GM23338 (cell line): ENCODE data around the gene H2BW2.

Experiments
- CREB1 ChIP-seq: fragments of 250-450 bp; sonication (Bioruptor Pico); IDR thresholded peaks from 2 replicates; pipeline ENCODE4 v1.5.0; 2020; ENCODE audit warnings: low read depth, mild to moderate bottlenecking, moderate library complexity
- CTCF ChIP-seq, 2 experiments: fragments of 200-600 bp in 1 of 2; sonication (generic) in 1 of 2; conservative IDR thresholded peaks; 2 replicates each; pipeline versions ENCODE4 v1.5.1 to v1.6.1; 2016 to 2017; ENCODE audit warnings: antibody characterized with exemption in 2 of 2, low read depth in 2 of 2, mild to moderate bottlenecking in 2 of 2, moderate library complexity in 1 of 2
- EZH2 ChIP-seq: fragments of 200-600 bp; sonication (generic); IDR thresholded peaks from one replicate; pipeline ENCODE4 v1.8.0; 2017; ENCODE audit warnings: antibody characterized with exemption, mild to moderate bottlenecking, low read depth; ENCODE audit not compliant: unreplicated experiment
- POLR2AphosphoS5 ChIP-seq: IDR thresholded peaks from 2 replicates; pipeline ENCODE4 v1.6.1; 2016; ENCODE audit warnings: antibody characterized with exemption, low read depth
- REST ChIP-seq: IDR thresholded peaks from one replicate; pipeline ENCODE4 v1.6.1; 2018; ENCODE audit warnings: antibody characterized with exemption; ENCODE audit not compliant: unreplicated experiment

- TF ChIP-seq CTCF (conservative IDR thresholded peaks at IDR 0.05; ENCODE audit: low read depth in 2 of 2) (no peak), REST (no peak), EZH2 (no peak), CREB1 (CRISPR knock-in tag) (no peak), POLR2AphosphoS5 (no peak)
These were observed at the start of gene H2BW2 for GRCh38 chrX:104039689-104040505.
